ENCODE data around the gene PCSK9. TPM values are rescaled to one million over a fixed set of nuclear protein-coding genes. Genes with fewer than 3 reads are reported as not detected.

The PCSK9 gene
- total and polyA plus RNA-seq, 2 of the 4 experiments (the other 2 are of a cell fraction), result under 0.01 to 0.17 TPM

DNA sequence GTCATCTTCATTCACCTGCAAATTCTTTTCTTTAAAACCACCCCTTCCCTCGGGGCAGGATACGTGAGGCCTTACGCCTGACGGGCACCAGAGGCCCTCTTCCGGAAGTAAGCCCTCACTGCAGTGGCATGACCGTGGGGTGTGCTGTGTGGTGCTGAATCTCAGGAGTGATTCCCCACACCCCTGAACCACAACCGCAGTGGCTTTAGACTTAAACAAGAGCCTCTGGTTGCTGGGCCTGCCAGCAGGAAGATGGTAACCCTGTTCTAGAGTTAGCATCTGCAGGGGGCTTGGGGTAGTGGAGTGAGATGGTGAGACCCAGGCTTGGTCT, 28.5 kb upstream of the PCSK9 start:
- TF ChIP-seq MXI1 (IDR thresholded peaks at IDR 0.05; ENCODE audit: borderline replicate concordance, low read depth, low read length), result no peak
- TF ChIP-seq, protein P1, sequence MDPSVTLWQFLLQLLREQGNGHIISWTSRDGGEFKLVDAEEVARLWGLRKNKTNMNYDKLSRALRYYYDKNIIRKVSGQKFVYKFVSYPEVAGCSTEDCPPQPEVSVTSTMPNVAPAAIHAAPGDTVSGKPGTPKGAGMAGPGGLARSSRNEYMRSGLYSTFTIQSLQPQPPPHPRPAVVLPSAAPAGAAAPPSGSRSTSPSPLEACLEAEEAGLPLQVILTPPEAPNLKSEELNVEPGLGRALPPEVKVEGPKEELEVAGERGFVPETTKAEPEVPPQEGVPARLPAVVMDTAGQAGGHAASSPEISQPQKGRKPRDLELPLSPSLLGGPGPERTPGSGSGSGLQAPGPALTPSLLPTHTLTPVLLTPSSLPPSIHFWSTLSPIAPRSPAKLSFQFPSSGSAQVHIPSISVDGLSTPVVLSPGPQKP (IDR thresholded peaks at IDR 0.05; ENCODE audit: borderline replicate concordance, low read depth, low read length), result no peak
- no peak for TF ChIP-seq NFE2L2 (IDR thresholded peaks at IDR 0.05; ENCODE audit: low read depth, low read length)
- TF ChIP-seq RCOR1 (IDR thresholded peaks at IDR 0.05; ENCODE audit: insufficient replicate concordance, low read length), result no peak
- Histone ChIP-seq H3K27me3 (ENCODE audit: control insufficient read depth, insufficient read depth, low read length) (peaks cover 38% of the 10 kb centered on the region), H3K9me3 (ENCODE audit: control insufficient read depth, insufficient read depth, low read length) (peaks cover 4% of the 10 kb centered on the region; the same call in 1 of the 2 replicates), H3K4me3 (ENCODE audit: insufficient read depth, low read depth, low read length) (no peak overlapping the region), H4K8ac (ENCODE audit: low read depth in 2 of 2, low read length in 2 of 2) (no peak overlapping the region), H3K4me2 (ENCODE audit: low read depth, low read length) (no peak overlapping the region), H3K9ac (ENCODE audit: low read depth, low read length) (no peak overlapping the region), H2BK20ac (ENCODE audit: low read depth, low read length) (no peak overlapping the region), H3K23ac (ENCODE audit: low read depth, low read length) (no peak overlapping the region), H2BK5ac (ENCODE audit: low read depth, low read length, poor library complexity, severe bottlenecking) (no peak overlapping the region), H4K20me1 (ENCODE audit: insufficient read depth, low read length) (no peaks in the 10 kb centered on the region), H3K56ac (ENCODE audit: extremely low read depth, insufficient read depth, low read length) (no peak overlapping the region), H3K18ac (ENCODE audit: low read depth, low read length) (no peak overlapping the region), H4K5ac (ENCODE audit: low read depth, low read length) (no peak overlapping the region), H2AK5ac (ENCODE audit: low read depth, low read length) (no peak overlapping the region), H2BK120ac (ENCODE audit: low read depth, low read length) (no peak overlapping the region), H3K36me3 (ENCODE audit: control insufficient read depth, insufficient read depth, low read length) (no peaks in the 10 kb centered on the region), H3K14ac (replicated peaks; ENCODE audit: low read depth, low read length) (no peak overlapping the region), H4K91ac (ENCODE audit: insufficient read depth, low read depth, low read length) (no peak overlapping the region), H2AK9ac (replicated peaks; ENCODE audit: low read depth, low read length, poor library complexity) (no peak overlapping the region), H3K4me1 (ENCODE audit: control insufficient read depth, insufficient read depth, low read length) (peaks cover 10% of the 10 kb centered on the region), H3K79me1 (ENCODE audit: low read depth in 1 of 2, low read length in 2 of 2) (no peaks in the 10 kb centered on the region), H3K27ac (ENCODE audit: insufficient read depth, low read length) (no peak overlapping the region), H2BK15ac (ENCODE audit: low read depth, low read length) (no peak overlapping the region), H3K9me1 (ENCODE audit: insufficient read depth, low read length) (peaks cover 9% of the 10 kb centered on the region), H3K4ac (ENCODE audit: low read depth, low read length) (no peak overlapping the region), H2AFZ (replicated peaks; ENCODE audit: low read length, poor library complexity) (no peak overlapping the region)
- ATAC-seq (ENCODE audit: low read depth) (no peak), DNase-seq (no peak)
- no TSS peak for BruUV-seq (replicated peaks)
- ChIA-PET CTCF (interaction anchor here (1.4 kb wide), 1 partner anchor 61 kb away, joined by 3 read pairs; no protein-coding TSS in a partner anchor), POLR2A (ENCODE audit: unreplicated experiment) (no interaction called here)
- in situ Hi-C loops (cut with MboI; ENCODE audit: low sequenced_read_pairs), result no loop called here
- WGBS, 2 experiments (ENCODE audit: extremely low coverage in 2 of 2, insufficient read length in 1 of 2), result no CpG with 5 or more reads among the region's 7 CpGs
- intact Hi-C loops (cut with micrococcal nuclease), result no loop called here
- dilution Hi-C loops (cut with HindIII; ENCODE audit: low sequenced_read_pairs, unreplicated experiment), result no loop called here

Measured in IMR-90 (cell line).